Measurements from ENCODE around the gene SSTR1.
"Not testable (repeated sequence)": the region's sequence is repeated elsewhere in the genome, so short reads cannot be mapped to it uniquely, and the experiment has no call there.

SSTR1 gene

DNA sequence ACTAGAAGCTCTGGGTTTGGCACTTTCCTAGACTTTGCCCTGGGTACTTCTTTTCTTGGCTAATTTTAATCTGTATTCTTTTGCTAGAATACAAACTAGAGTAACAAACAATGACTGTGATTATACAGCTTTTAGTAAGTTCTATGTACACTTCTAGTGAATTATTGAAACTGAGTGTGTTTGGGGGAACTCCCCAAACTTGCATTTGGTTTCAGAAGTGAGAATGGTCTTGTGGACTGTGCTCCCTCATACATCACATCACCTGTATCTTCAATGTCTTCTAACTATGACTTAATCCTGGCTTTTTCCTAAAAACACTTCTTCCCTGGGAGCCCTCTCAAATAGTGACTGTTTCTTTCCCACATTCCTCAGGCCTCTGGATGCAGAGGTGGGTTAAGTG lies 23.6 kb upstream of the SSTR1 start:
- Histone ChIP-seq H3K27me3 (replicated peaks in 2 of 5; ENCODE audit: control insufficient read depth in 4 of 5, insufficient read depth in 5 of 5, low read length in 4 of 5) (peaks cover 0 to 2% (median 0%) of the 10 kb centered on the region in 5 experiments), H3K4me1 (ENCODE audit: control extremely low read depth in 1 of 4, control insufficient read depth in 4 of 4, insufficient read depth in 4 of 4, low read length in 3 of 4) (peaks cover 0 to 4% (median 0%) of the 10 kb centered on the region in 4 experiments), H3K4me3 (ENCODE audit: control insufficient read depth in 1 of 7, extremely low read depth in 1 of 7, insufficient read depth in 4 of 7, low read depth in 2 of 7, low read length in 6 of 7) (no peak overlapping the region), H3K9me3 (ENCODE audit: control extremely low read depth in 1 of 5, control insufficient read depth in 4 of 5, insufficient read depth in 2 of 5, low read depth in 1 of 5, low read length in 4 of 5) (peaks cover 0 to 2% (median 0%) of the 10 kb centered on the region in 5 experiments), H3K27ac (ENCODE audit: insufficient read depth in 1 of 2, low read depth in 1 of 2, low read length in 2 of 2, poor library complexity in 1 of 2, severe bottlenecking in 2 of 2) (no peak overlapping the region), H3K36me3 (ENCODE audit: control insufficient read depth in 4 of 4, insufficient read depth in 4 of 4, low read length in 3 of 4) (no peaks in the 10 kb centered on the region)
- DNase-seq, result no peak
- POLR2A ChIA-PET, result no interaction called here
- CTCF ChIA-PET, result interaction anchor here (0.6 kb wide), 1 partner anchor 15 kb away, joined by 3 read pairs; no protein-coding TSS in a partner anchor

DNA sequence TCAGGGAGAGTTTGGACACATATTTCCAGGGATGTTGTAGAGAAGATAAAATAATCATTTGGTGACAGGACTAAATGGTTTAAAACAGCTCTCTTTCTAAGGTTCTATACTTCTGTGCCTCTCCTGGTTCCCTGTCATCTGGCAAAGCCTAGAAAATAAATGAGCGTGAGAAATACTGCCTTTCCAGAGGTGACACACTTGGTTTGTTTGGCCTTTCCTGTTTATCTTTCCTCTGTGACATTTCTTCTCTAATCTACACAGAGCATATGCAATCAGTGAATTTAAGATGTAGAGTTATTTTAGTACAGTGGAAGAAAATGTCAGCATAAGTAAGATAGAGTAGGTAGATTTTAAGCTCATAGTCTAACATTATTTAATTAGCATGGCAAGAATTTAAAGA lies 22.0 kb upstream of the SSTR1 start:
- WGBS (ENCODE audit: insufficient coverage), result 86% methylated on average over 1 of the region's 1 CpG
- Histone ChIP-seq H3K4me1 (ENCODE audit: control extremely low read depth in 1 of 4, control insufficient read depth in 4 of 4, insufficient read depth in 4 of 4, low read length in 3 of 4) (peaks cover 0 to 4% (median 0%) of the 10 kb centered on the region in 4 experiments), H3K9me3 (ENCODE audit: control extremely low read depth in 1 of 5, control insufficient read depth in 4 of 5, insufficient read depth in 2 of 5, low read depth in 1 of 5, low read length in 4 of 5) (no peaks in the 10 kb centered on the region), H3K36me3 (ENCODE audit: control insufficient read depth in 4 of 4, insufficient read depth in 4 of 4, low read length in 3 of 4) (no peaks in the 10 kb centered on the region), H3K27me3 (replicated peaks in 2 of 5; ENCODE audit: control insufficient read depth in 4 of 5, insufficient read depth in 5 of 5, low read length in 4 of 5) (peaks cover 0 to 2% (median 0%) of the 10 kb centered on the region in 5 experiments), H3K4me3 (ENCODE audit: control insufficient read depth in 1 of 7, extremely low read depth in 1 of 7, insufficient read depth in 4 of 7, low read depth in 2 of 7, low read length in 6 of 7) (no peak overlapping the region), H3K27ac (ENCODE audit: insufficient read depth in 1 of 2, low read depth in 1 of 2, low read length in 2 of 2, poor library complexity in 1 of 2, severe bottlenecking in 2 of 2) (no peak overlapping the region)
- ChIA-PET POLR2A (no interaction called here), CTCF (interaction anchor here (4.4 kb wide), 1 partner anchor 11 kb away, joined by 14 read pairs; no protein-coding TSS in a partner anchor)
- DNase-seq, result no peak

DNA sequence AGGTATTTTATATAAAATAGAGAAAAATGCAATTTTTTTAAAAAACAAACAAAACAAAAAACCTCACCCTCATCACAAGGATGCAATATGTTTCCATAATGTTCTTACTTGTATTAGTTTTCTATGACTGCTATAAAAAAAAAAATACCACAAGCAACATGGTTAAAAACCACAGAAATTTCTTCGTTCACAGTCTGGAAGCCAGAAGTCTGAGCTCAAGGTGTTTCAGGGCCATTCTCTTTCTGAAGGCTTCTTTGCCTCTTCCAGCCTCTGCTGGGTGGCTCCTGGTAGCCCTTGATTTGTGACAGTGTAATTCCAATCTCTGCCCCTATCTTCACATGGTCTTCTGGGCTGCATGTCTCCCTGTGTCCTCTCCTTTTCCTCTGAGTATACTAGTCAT lies 21.5 kb upstream of the SSTR1 start:
- Histone ChIP-seq H3K4me1 (ENCODE audit: control extremely low read depth in 1 of 4, control insufficient read depth in 4 of 4, insufficient read depth in 4 of 4, low read length in 3 of 4) (peaks cover 0 to 4% (median 0%) of the 10 kb centered on the region in 4 experiments), H3K27me3 (replicated peaks in 2 of 5; ENCODE audit: control insufficient read depth in 4 of 5, insufficient read depth in 5 of 5, low read length in 4 of 5) (peaks cover 0 to 2% (median 0%) of the 10 kb centered on the region in 5 experiments), H3K27ac (ENCODE audit: insufficient read depth in 1 of 2, low read depth in 1 of 2, low read length in 2 of 2, poor library complexity in 1 of 2, severe bottlenecking in 2 of 2) (no peak overlapping the region), H3K9me3 (ENCODE audit: control extremely low read depth in 1 of 5, control insufficient read depth in 4 of 5, insufficient read depth in 2 of 5, low read depth in 1 of 5, low read length in 4 of 5) (no peaks in the 10 kb centered on the region), H3K36me3 (ENCODE audit: control insufficient read depth in 4 of 4, insufficient read depth in 4 of 4, low read length in 3 of 4) (no peaks in the 10 kb centered on the region), H3K4me3 (ENCODE audit: control insufficient read depth in 1 of 7, extremely low read depth in 1 of 7, insufficient read depth in 4 of 7, low read depth in 2 of 7, low read length in 6 of 7) (no peak overlapping the region)
- ChIA-PET POLR2A (no interaction called here), CTCF (interaction anchor here (4.4 kb wide), 1 partner anchor 11 kb away, joined by 14 read pairs; no protein-coding TSS in a partner anchor)
- 0% methylated on average over 1 of the region's 1 CpG for WGBS (ENCODE audit: insufficient coverage)
- DNase-seq, result peak in 1 of 3 donors; percentile 29

DNA sequence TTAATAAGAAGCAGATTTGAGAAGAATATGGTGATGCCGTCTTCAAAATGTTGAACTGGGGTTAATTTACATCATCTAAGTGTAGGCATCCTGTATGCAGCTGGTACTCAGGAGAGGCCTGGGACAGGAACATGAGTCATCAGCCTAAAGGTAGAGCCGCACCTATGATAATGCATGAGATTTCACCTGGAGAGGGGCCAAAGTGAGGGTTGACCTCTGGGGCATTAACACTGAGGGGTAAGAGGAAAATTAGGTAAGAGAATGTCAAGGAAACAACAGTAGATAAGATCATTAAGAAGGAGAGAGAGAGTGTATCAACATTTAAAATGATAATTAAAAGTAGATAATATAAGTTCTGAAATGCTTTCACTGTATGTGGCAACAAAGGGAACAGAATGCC lies 20.2 kb upstream of the SSTR1 start:
- WGBS (ENCODE audit: insufficient coverage), result 100% methylated on average over 2 of the region's 2 CpGs
- peaks cover 0 to 2% (median 0%) of the 10 kb centered on the region in 5 experiments for H3K27me3 ChIP-seq (replicated peaks in 2 of 5; ENCODE audit: control insufficient read depth in 4 of 5, insufficient read depth in 5 of 5, low read length in 4 of 5)
- POLR2A ChIA-PET, result no interaction called here
- no peak overlapping the region for H3K4me3 ChIP-seq (ENCODE audit: control insufficient read depth in 1 of 7, extremely low read depth in 1 of 7, insufficient read depth in 4 of 7, low read depth in 2 of 7, low read length in 6 of 7)
- H3K9me3 ChIP-seq (ENCODE audit: control extremely low read depth in 1 of 5, control insufficient read depth in 4 of 5, insufficient read depth in 2 of 5, low read depth in 1 of 5, low read length in 4 of 5), result no peaks in the 10 kb centered on the region
- CTCF ChIA-PET, result interaction anchor here (4.4 kb wide), 1 partner anchor 9 kb away, joined by 14 read pairs; no protein-coding TSS in a partner anchor
- H3K4me1 ChIP-seq (ENCODE audit: control extremely low read depth in 1 of 4, control insufficient read depth in 4 of 4, insufficient read depth in 4 of 4, low read length in 3 of 4), result peaks cover 0 to 4% (median 0%) of the 10 kb centered on the region in 4 experiments
- no peak for DNase-seq
- no peaks in the 10 kb centered on the region for H3K36me3 ChIP-seq (ENCODE audit: control insufficient read depth in 4 of 4, insufficient read depth in 4 of 4, low read length in 3 of 4)
- no peak overlapping the region for H3K27ac ChIP-seq (ENCODE audit: insufficient read depth in 1 of 2, low read depth in 1 of 2, low read length in 2 of 2, poor library complexity in 1 of 2, severe bottlenecking in 2 of 2)

DNA sequence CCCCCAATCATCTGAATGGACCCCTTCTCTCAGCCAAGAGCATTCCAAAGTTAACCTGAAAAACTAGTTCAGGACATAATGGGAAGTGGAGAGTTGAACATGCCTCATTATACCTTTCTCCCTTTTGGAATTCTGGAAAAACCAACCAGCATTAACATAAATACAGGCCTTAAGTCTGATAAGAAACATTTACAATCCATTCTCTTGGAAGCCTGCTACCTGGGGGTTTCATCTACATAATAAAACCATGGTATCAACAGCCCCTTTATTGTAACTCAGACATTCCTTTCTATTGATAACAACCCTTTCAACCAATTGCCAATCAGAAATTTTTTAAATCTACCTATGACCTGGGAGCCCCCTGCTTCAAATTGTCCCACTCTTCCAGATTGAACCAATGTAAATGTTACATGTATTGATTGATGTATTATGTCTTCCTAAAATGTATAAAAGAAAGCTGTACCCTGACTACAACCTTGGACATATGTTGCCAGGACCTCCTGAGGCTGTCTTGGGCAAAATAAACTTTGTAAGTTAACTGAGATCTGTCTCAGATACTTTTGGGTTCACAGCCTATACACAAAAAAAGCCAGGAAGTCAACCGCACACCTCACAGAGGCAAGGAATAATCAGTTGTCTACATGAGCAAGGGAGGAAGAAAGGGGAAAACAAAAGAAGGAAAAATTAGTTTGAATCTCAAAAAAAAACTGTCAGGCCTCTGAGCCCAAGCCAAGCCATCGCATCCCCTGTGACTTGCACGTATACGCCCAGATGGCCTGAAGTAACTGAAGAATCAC lies 17.6 kb upstream of the SSTR1 start:
- Histone ChIP-seq H3K4me1 (ENCODE audit: control extremely low read depth in 1 of 4, control insufficient read depth in 4 of 4, insufficient read depth in 4 of 4, low read length in 3 of 4) (peaks cover 0 to 4% (median 0%) of the 10 kb centered on the region in 4 experiments), H3K27ac (ENCODE audit: insufficient read depth in 1 of 2, low read depth in 1 of 2, low read length in 2 of 2, poor library complexity in 1 of 2, severe bottlenecking in 2 of 2) (no peak overlapping the region), H3K4me3 (ENCODE audit: control insufficient read depth in 1 of 7, extremely low read depth in 1 of 7, insufficient read depth in 4 of 7, low read depth in 2 of 7, low read length in 6 of 7) (no peak overlapping the region), H3K36me3 (ENCODE audit: control insufficient read depth in 4 of 4, insufficient read depth in 4 of 4, low read length in 3 of 4) (no peaks in the 10 kb centered on the region), H3K9me3 (ENCODE audit: control extremely low read depth in 1 of 5, control insufficient read depth in 4 of 5, insufficient read depth in 2 of 5, low read depth in 1 of 5, low read length in 4 of 5) (no peaks in the 10 kb centered on the region), H3K27me3 (replicated peaks in 2 of 5; ENCODE audit: control insufficient read depth in 4 of 5, insufficient read depth in 5 of 5, low read length in 4 of 5) (no peaks in the 10 kb centered on the region)
- POLR2A ChIA-PET, result no interaction called here
- no CpG with 5 or more reads among the region's 4 CpGs for WGBS (ENCODE audit: insufficient coverage)
- DNase-seq, result no peak
- CTCF ChIA-PET, result no interaction called here

DNA sequence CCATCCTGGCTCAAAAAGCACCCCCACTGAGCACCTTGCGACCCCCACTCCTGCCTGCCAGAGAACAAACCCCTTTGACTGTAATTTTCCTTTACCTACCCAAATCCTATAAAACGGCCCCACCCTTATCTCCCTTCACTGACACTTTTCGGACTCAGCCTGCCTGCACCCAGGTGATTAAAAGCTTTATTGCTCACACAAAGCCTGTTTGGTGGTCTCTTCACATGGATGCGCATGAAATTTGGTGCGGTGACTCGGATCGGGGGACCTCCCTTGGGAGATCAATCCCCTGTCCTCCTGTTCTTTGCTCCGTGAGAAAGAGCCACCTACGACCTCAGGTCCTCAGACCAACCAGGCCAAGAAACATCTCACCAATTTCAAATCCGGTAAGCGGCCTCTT lies 16.9 kb upstream of the SSTR1 start:
- H3K4me1 ChIP-seq (ENCODE audit: control extremely low read depth in 1 of 4, control insufficient read depth in 4 of 4, insufficient read depth in 4 of 4, low read length in 3 of 4); H3K4me3 ChIP-seq (ENCODE audit: control insufficient read depth in 1 of 7, extremely low read depth in 1 of 7, insufficient read depth in 4 of 7, low read depth in 2 of 7, low read length in 6 of 7); POLR2A ChIA-PET; H3K27ac ChIP-seq (ENCODE audit: insufficient read depth in 1 of 2, low read depth in 1 of 2, low read length in 2 of 2, poor library complexity in 1 of 2, severe bottlenecking in 2 of 2); CTCF ChIA-PET; H3K9me3 ChIP-seq (ENCODE audit: control extremely low read depth in 1 of 5, control insufficient read depth in 4 of 5, insufficient read depth in 2 of 5, low read depth in 1 of 5, low read length in 4 of 5); DNase-seq; H3K36me3 ChIP-seq (ENCODE audit: control insufficient read depth in 4 of 4, insufficient read depth in 4 of 4, low read length in 3 of 4); H3K27me3 ChIP-seq (replicated peaks in 2 of 5; ENCODE audit: control insufficient read depth in 4 of 5, insufficient read depth in 5 of 5, low read length in 4 of 5): not testable (repeated sequence)
- WGBS (ENCODE audit: insufficient coverage), result 92% methylated on average over 8 of the region's 11 CpGs

DNA sequence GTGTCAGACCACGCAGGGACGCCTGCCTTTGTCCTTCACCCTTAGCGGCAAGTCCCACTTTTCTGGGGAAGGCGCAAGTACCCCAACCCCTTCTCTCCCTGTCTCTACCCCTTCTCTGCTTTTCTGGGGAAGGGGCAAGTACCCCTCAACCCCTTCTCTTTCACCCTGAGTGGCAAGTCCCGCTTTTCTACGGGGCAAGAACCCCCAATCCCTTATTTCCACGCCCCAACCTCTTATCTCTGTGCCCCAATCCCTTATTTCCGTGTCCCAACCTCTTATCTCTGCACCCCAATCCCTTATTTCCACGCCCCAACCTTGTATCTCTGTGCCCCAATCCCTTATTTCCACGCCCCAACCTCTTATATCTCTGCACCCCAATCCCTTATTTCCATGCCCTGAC lies 16.2 kb upstream of the SSTR1 start:
- H3K36me3 ChIP-seq (ENCODE audit: control insufficient read depth in 4 of 4, insufficient read depth in 4 of 4, low read length in 3 of 4); H3K9me3 ChIP-seq (ENCODE audit: control extremely low read depth in 1 of 5, control insufficient read depth in 4 of 5, insufficient read depth in 2 of 5, low read depth in 1 of 5, low read length in 4 of 5); DNase-seq; H3K27me3 ChIP-seq (replicated peaks in 2 of 5; ENCODE audit: control insufficient read depth in 4 of 5, insufficient read depth in 5 of 5, low read length in 4 of 5); H3K27ac ChIP-seq (ENCODE audit: insufficient read depth in 1 of 2, low read depth in 1 of 2, low read length in 2 of 2, poor library complexity in 1 of 2, severe bottlenecking in 2 of 2); CTCF ChIA-PET; H3K4me1 ChIP-seq (ENCODE audit: control extremely low read depth in 1 of 4, control insufficient read depth in 4 of 4, insufficient read depth in 4 of 4, low read length in 3 of 4); H3K4me3 ChIP-seq (ENCODE audit: control insufficient read depth in 1 of 7, extremely low read depth in 1 of 7, insufficient read depth in 4 of 7, low read depth in 2 of 7, low read length in 6 of 7); POLR2A ChIA-PET: not testable (repeated sequence)
- WGBS (ENCODE audit: insufficient coverage), result 84% methylated on average over 7 of the region's 10 CpGs
